ENCODE measurements around the gene TMEM222. TPM values are rescaled to one million over a fixed set of nuclear protein-coding genes. Genes with fewer than 3 reads are reported as not detected.

TMEM222 gene
- total and polyA plus RNA-seq, 2 of the 4 experiments (the other 2 are of a cell fraction): 19.9 to 54.1 TPM

GRCh38 chr1:27349784-27350662 lies 28.1 kb downstream of the TMEM222 start:
- WGBS, 2 experiments (ENCODE audit: extremely low coverage in 2 of 2, insufficient read length in 1 of 2): 15% methylated on average over 47 of the region's 84 CpGs; no CpG with 5 or more reads in 1 of the 2 experiments
- Histone ChIP-seq H3K56ac (ENCODE audit: extremely low read depth, insufficient read depth, low read length) (no peak overlapping the region), H2BK15ac (ENCODE audit: low read depth, low read length) (no peak overlapping the region), H3K23ac (ENCODE audit: low read depth, low read length) (no peak overlapping the region), H3K4me3 (ENCODE audit: insufficient read depth, low read depth, low read length) (peak overlapping the region; percentile 48), H4K5ac (ENCODE audit: low read depth, low read length) (peak overlapping the region; percentile 24; the same call in 1 of the 2 replicates), H2BK20ac (ENCODE audit: low read depth, low read length) (no peak overlapping the region), H3K9ac (ENCODE audit: low read depth, low read length) (no peak overlapping the region), H4K91ac (ENCODE audit: insufficient read depth, low read depth, low read length) (no peak overlapping the region), H2BK5ac (ENCODE audit: low read depth, low read length, poor library complexity, severe bottlenecking) (no peak overlapping the region), H3K36me3 (ENCODE audit: control insufficient read depth, insufficient read depth, low read length) (peaks cover under 1% of the 10 kb centered on the region; the same call in 1 of the 2 replicates), H3K4me2 (ENCODE audit: low read depth, low read length) (peak overlapping the region; percentile 64), H3K79me1 (ENCODE audit: low read depth in 1 of 2, low read length in 2 of 2) (no peaks in the 10 kb centered on the region), H3K27ac (ENCODE audit: insufficient read depth, low read length) (no peak overlapping the region), H4K20me1 (ENCODE audit: insufficient read depth, low read length) (no peaks in the 10 kb centered on the region), H4K8ac (ENCODE audit: low read depth in 2 of 2, low read length in 2 of 2) (peak overlapping the region in 1 of 2 experiments; percentile 49; a peak in 2 of 4 replicates), H2AK9ac (replicated peaks; ENCODE audit: low read depth, low read length, poor library complexity) (peak overlapping the region; percentile 22), H3K14ac (replicated peaks; ENCODE audit: low read depth, low read length) (0 out of 2 replicates have a peak overlapping the region, but pooled peaks have one; percentile 17), H3K27me3 (ENCODE audit: control insufficient read depth, insufficient read depth, low read length) (no peaks in the 10 kb centered on the region; the same call in 1 of the 2 replicates), H2AFZ (replicated peaks; ENCODE audit: low read length, poor library complexity) (peak overlapping the region; percentile 95), H3K4ac (ENCODE audit: low read depth, low read length) (peak overlapping the region; percentile 65; the same call in 1 of the 2 replicates), H3K4me1 (ENCODE audit: control insufficient read depth, insufficient read depth, low read length) (peaks cover 6% of the 10 kb centered on the region; the same call in 1 of the 2 replicates), H3K18ac (ENCODE audit: low read depth, low read length) (no peak overlapping the region), H3K9me3 (ENCODE audit: control insufficient read depth, insufficient read depth, low read length) (no peaks in the 10 kb centered on the region), H2BK120ac (ENCODE audit: low read depth, low read length) (no peak overlapping the region), H3K9me1 (ENCODE audit: insufficient read depth, low read length) (no peaks in the 10 kb centered on the region; the same call in 1 of the 2 replicates), H2AK5ac (ENCODE audit: low read depth, low read length) (peak overlapping the region; percentile 0; the same call in 1 of the 2 replicates)
- DNase-seq: peak; percentile 60
- BruUV-seq (replicated peaks): no TSS peak
- in situ Hi-C loops (cut with MboI; ENCODE audit: low sequenced_read_pairs) (no loop called here), dilution Hi-C loops (cut with HindIII; ENCODE audit: low sequenced_read_pairs, unreplicated experiment) (no loop called here), intact Hi-C loops (cut with micrococcal nuclease) (no loop called here)
- TF ChIP-seq, protein P1, sequence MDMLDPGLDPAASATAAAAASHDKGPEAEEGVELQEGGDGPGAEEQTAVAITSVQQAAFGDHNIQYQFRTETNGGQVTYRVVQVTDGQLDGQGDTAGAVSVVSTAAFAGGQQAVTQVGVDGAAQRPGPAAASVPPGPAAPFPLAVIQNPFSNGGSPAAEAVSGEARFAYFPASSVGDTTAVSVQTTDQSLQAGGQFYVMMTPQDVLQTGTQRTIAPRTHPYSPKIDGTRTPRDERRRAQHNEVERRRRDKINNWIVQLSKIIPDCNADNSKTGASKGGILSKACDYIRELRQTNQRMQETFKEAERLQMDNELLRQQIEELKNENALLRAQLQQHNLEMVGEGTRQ (IDR thresholded peaks at IDR 0.05; ENCODE audit: low read depth, low read length): peak; percentile 53
- TF ChIP-seq RFX5 (IDR thresholded peaks at IDR 0.05; ENCODE audit: low read depth, low read length): no peak
- peak; percentile 86 for TF ChIP-seq BHLHE40 (IDR thresholded peaks at IDR 0.05; ENCODE audit: low read depth, low read length)
- ChIA-PET POLR2A (ENCODE audit: unreplicated experiment) (no interaction called here), CTCF (interaction anchor here (0.6 kb wide), 1 partner anchor 877 kb away, joined by 7 read pairs; no protein-coding TSS in a partner anchor)
- peak; percentile 92 for ATAC-seq (ENCODE audit: low read depth)

Data from IMR-90 (cell line).